NCI-H2107 (cell line): ENCODE data around the gene CES3.
"Not testable (repeated sequence)": the region's sequence is repeated elsewhere in the genome, so short reads cannot be mapped to it uniquely, and the experiment has no call there.

Experiments
- DNase-seq: peaks from one replicate; lab custom pipeline; 2025; lab: John Stamatoyannopoulos, UW

The CES3 gene

DNA sequence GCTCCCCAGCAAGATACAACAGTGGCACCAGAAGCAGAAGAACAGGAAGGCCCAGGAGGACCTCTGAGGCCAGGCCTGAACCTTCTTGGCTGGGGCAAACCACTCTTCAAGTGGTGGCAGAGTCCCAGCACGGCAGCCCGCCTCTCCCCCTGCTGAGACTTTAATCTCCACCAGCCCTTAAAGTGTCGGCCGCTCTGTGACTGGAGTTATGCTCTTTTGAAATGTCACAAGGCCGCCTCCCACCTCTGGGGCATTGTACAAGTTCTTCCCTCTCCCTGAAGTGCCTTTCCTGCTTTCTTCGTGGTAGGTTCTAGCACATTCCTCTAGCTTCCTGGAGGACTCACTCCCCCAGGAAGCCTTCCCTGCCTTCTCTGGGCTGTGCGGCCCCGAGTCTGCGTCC, 11.9 kb downstream of the CES3 start:
- no peak for DNase-seq

DNA sequence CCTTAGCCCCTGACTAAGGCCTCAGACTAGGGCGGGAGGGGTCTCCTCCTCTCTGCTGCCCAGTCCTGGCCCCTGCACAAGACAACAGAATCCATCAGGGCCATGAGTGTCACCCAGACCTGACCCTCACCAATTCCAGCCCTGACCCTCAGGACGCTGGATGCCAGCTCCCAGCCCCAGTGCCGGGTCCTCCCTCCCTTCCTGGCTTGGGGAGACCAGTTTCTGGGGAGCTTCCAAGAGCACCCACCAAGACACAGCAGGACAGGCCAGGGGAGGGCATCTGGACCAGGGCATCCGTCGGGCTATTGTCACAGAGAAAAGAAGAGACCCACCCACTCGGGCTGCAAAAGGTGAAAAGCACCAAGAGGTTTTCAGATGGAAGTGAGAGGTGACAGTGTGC, 12.7 kb downstream of the CES3 start:
- DNase-seq: no peak

DNA sequence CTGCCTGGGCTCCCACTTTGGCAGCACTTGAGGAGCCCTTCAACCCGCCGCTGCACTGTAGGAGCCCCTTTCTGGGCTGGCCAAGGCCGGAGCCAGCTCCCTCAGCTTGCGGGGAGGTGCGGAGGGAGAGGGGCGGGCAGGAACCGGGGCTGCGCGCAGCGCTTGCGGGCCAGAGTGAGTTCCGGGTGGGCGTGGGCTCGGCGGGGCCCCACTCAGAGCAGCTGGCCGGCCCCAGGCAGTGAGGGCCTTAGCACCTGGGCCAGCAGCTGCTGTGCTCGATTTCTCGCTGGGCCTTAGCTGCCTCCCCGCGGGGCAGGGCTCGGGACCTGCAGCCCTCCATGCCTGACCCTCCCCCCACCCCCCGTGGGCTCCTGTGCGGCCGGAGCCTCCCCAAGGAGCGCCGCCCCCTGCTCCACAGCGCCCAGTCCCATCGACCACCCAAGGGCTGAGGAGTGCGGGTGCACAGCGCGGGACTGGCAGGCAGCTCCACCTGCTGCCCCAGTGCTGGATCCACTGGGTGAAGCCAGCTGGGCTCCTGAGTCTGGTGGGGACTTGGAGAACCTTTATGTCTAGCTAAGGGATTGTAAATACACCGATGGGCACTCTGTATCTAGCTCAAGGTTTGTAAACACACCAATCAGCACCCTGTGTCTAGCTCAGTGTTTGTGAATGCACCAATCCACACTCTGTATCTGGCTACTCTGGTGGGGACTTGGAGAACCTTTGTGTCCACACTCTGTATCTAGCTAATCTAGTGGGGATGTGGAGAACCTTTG, 13.3 kb downstream of the CES3 start:
- DNase-seq: not testable (repeated sequence)

DNA sequence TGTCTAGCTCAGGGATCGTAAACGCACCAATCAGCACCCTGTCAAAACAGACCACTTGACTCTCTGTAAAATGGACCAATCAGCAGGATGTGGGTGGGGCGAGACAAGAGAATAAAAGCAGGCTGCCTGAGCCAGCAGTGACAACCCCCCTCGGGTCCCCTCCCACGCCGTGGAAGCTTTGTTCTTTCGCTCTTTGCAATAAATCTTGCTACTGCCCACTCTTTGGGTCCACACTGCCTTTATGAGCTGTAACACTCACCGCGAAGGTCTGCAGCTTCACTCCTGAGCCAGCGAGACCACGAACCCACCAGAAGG, 13.8 kb downstream of the CES3 start:
- not testable (repeated sequence) for DNase-seq

DNA sequence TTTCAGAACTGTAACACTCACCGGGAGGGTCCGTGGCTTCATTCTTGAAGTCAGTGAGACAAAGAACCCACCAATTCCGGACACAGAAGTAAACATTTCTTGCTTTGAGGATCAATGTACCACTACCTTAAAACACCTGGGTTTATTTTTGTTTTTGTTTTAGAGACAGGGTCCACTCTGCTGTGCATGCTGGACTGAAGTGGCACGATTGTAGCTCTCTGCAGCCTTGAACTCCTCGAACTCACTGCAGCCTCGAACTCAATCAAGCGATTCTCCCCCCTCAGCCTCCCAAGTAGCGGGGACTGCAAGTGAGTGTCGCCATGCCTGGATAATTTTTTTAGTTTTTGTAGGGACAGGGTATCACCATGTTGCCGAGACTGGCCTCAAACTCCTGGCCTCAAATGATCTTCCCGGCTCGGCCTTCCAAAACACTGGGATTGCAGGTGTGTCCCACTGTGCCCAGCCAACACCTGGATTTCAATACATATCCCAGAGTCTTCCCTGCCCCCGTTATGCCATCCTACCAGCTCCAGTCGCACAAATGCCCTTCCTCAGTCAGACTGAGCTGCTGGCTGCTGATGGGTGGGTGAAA, 14.3 kb downstream of the CES3 start:
- DNase-seq: no peak

DNA sequence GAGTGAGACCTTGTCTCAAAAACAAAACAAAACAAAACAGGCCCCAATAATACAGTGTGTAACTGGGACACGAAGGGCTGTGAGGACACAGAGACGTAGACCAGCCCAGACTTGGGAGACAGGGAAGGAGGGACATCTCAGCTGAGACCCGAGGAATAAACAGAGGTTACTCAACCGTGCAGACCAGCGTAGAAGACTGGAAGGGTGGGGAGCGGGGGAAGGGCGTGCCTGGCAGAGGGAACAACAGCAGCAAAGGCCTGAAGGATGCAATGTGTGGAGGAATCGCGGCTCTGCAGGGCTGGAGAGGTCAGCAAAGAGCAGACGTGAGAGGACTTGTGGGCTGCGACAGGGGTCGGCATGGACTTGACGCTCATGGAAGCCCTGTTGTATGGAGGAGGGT, 15.7 kb downstream of the CES3 start:
- DNase-seq: no peak

DNA sequence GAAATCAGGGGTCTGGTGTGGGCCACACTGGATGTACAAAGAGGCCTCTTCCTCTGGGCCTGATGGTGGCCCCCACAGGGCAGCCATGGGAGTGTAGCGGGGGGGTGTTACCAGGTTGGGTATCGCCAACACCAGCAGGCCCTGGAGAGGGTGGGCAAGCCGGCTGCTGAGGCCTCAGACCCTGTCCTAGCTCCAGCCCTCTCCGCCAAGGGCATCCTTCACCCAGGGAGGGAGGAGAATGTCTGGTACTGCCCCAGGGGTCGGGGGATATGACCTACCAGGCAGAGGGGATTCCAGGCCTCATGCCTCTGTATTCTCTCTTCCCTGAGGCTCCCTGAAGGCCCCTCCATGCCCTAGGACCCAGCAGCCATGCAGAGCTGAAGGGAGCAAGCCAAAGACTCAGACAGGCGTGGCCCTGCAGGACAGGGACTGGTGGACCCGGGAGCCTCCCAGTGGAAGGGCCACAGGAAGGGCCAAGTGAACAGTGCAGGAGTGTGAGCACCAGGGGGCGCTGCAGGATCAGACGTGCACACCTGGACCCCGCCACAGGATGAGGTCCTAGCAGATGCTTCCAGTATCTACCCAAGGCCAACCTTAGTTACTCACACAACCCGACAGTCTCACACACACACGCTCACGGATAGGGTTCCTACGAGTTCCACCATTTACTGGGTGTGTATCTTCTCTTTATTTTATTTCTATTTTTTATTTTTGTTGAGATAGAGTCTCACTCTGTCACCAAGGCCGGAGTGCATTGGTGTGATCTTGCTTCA, 16.5 kb downstream of the CES3 start:
- peak; percentile 46 for DNase-seq

DNA sequence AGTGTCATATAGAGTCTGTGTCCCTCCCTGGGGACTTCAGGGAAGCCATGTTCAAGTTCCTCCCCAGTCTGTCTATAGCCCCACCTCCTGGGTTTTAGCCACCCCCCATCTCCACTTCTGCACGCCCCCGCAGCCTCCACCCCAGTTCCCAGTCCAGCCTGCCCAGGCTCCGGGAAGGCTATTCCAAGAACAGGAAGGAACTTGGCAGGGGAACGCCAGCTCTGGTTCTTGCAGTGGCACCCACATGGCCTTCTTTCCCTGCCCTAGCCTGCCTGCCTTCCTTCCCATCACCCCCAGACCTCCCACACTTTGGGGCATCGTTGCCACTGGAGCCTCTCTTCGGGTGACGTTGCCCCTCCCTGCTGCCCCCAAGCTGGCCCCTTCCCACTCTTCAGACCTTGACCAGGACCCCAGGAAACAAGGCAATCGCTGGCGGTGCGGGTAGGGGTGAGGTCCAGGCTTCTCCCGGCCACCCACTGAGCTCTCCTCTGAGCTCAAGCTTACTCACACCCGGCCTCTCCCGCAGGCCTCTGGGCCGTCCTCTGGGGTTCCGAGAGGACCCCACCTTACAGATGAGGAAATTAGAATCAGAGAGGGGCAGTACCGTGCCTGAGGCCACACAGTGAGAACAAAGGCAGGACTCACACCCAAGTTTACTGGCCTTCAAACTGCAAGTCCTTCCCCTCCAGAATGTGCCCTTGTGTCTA, 18.1 kb downstream of the CES3 start:
- DNase-seq: no peak

DNA sequence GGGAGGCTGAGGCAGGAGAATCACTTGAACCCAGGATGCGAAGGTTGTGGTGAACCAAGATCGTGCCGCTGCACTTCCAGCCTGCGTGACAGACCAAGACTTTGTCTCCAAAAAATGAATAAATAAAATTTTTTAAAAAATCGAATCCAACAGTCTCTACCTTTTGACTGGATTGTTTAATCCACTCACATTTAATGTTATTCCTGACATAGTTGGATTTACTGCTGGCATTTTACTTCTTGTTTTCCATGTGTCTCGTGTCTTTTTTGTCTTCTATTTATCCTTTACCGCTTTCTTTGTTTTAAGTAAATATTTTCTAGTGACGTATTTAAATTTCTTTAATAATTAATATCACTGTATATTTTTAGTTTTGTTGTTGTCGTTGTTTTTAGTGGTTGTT, 22.0 kb downstream of the CES3 start:
- no peak for DNase-seq

DNA sequence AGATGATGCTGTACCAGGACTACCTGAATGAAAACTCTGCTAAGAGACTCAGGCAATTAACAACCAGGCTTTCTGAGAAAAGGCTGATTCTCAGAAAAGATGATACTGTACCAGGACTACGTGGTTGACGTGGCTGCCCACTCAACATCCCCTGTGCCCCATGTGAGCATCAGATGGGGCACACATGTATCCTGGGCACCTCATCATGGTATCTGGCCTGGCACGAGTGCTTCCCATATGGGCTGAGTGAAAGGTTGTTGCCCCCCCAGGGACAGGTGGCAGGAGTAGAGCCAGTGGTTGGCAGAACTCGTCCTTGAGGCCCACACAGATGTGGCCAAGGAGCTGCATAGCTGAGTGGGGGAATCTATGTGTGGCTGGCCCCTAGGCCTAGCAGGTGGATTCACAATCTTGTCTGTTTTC, 23.8 kb downstream of the CES3 start:
- DNase-seq: no peak

DNA sequence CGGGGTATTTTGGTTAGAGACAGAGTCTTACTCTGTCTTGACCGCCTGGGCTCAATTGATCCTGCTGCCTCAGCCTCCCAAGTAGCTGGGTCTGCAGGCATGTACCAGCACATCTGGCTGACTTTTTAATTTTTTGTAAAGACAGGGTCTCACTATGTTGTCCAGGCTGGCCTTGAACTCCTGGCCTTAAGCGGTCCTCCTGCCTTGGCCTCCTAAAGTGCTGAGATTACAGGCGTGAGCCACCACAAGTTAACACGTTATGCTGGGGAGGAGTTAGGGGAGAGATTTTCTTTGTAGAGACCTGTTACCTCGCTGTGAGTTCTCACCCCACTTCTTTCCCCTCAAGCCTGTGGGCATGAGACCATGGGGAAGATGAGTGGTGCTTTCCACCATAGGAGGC, 25.5 kb downstream of the CES3 start:
- no peak for DNase-seq

DNA sequence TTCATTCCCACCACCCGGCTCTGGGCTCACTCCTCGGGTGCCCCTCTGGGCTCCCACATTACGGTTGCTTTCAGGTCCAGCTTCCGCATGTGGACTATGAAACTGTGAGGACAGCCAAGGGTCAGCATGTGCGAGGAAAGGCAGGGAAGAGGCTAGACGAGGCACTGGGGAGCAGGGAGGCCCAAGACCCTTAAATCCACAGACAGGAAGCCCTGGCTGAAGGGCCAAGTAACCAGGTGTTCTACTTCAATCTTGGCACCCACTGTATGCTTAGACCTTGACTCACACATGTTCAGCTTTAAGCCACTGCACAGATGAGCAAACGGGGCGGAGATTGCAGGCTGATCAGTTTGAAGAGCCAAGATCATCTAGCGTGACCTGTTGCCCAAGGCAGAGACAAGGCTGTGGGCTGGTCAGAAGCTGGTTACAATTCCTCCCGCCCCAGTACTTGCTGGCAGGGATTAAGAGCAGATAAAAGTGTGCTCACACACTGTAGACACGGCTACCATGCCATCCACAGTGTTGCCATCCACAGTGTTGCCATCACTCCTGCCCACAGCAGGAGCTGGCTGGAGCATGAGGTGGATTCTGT, 27.2 kb downstream of the CES3 start, which contains the start of gene CES4A:
Gene CES4A (plus strand): TSS at position 393 of the 592 bp plus-strand sequence. CDS start 184 bp downstream, at position 577.
- no peak for DNase-seq

DNA sequence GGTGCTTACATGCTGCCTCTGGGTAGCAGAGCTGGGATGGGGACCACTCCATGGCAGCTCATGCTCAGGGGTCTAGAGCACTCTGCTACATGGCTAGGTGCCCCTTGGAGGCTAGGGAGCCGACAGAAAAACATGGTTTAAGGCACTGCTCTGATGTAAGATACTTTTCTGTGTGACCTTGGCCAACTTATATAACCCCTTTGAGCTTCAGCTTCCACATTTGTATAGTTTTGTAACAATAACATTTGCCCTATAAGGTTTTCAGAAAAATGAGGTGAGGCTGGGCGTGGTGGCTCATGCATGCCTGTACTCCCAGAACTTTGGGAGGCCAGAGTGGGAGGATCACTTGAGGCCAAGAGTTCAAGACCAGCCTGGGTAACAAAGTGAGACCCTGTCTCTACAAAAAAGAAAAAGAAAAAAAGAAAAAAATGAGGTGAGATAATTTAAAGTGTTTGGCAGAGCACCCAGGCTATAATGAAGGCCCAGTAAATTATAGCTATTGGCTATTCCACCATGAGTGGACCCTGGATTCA, 30.5 kb downstream of the CES3 start:
- no peak for DNase-seq

DNA sequence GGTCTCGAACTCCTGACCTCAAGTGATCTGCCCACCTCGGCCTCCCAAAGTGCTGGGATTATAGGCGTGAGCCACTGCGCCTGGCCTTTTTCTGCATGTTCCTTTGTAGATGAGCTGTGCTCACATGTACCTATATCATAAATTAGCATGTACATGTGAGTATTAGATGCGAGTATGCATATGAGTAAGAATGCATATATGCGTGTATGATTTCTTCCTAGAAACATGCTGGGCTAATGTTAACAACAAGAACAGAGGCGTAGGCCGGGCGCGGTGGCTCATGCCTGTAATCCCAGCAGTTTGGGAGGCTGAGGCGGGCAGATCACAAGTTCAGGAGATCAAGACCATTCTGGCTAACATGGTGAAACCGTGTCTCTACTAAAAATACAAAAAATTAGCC, 32.5 kb downstream of the CES3 start:
- DNase-seq: not testable (repeated sequence)

DNA sequence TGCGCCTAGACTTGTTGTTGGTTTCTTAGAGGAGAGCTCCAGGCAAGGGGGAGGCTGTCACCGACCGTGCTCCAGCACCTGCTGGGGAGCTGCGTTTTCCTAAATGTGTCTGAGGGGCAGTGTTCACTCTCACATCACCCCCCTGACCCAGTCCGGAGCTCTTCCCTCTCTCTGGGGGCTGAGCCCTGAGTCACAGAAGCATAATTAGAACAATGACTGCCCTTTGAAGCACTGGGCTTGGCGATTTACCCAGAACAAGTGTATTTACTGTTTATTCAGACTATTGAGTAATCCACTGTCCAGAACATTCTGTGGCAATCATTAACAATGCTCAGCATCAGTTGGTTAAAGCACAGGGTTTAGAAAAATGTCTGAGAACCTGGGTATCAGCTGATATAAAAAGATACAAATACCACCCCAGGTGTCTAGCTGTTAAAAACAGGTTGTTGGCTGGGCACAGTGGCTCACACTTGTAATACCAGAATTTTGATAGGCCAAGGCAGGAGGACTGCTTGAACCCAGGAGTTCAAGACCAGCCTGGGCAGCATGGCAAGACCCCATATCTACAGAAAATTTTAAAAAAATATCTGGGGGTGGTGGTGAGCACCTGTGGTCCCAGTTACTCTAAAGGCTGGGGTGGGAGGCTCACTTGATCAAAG, 35.4 kb downstream of the CES3 start:
- DNase-seq: no peak

DNA sequence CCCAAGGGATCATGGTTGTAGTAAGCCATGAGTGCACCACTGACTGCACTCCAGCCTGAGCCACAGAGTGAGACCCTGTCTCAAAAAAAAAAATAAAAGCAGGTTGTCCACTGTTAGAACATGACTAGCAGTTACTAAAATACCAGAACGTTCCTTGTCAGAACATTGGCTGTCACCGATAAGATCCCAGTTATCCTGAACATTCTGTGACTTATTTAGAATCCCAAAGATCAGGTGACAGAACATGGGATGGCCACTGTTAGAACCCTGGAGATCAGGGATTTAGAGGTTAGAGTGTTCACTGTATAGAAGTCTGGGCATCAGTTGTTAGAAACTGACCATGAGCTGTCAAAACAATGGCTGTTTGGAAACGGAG, 35.9 kb downstream of the CES3 start:
- no peak for DNase-seq

DNA sequence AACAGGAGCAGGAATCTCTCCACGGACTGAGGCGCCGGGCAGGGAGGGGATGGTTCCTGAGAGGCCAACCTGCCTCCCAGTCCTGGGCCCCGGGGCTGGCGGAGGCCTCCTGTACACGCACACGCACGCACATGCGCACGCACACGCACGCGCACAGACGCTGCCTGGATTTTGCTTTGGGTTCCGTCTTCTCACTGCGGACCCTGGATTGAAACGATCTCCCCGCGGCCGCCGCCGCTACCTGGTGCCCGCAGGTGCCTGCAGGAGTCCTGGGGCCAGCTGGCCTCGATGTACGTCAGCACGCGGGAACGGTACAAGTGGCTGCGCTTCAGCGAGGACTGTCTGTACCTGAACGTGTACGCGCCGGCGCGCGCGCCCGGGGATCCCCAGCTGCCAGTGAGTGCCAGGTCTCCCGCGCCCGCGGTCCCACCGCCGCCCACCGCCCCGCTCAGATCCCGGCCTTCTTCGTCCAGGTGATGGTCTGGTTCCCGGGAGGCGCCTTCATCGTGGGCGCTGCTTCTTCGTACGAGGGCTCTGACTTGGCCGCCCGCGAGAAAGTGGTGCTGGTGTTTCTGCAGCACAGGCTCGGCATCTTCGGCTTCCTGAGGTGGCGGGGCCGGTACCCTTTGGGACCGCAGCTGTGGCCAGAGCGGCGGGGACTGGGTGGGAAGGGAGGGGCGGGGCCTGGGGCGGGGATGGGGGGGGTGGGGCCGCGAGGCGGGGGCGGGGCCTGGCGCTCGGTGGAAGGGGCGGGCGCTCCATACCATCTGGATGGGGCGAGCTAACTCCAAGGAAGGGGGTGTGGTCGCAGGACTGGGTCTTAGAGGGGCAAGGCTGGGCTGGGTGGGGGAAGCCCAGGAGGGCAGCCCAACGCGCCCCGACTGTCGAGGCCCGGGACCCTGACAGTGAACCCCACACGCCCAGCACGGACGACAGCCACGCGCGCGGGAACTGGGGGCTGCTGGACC, 39.6 kb downstream of the CES3 start:
- DNase-seq: peak; percentile 24

DNA sequence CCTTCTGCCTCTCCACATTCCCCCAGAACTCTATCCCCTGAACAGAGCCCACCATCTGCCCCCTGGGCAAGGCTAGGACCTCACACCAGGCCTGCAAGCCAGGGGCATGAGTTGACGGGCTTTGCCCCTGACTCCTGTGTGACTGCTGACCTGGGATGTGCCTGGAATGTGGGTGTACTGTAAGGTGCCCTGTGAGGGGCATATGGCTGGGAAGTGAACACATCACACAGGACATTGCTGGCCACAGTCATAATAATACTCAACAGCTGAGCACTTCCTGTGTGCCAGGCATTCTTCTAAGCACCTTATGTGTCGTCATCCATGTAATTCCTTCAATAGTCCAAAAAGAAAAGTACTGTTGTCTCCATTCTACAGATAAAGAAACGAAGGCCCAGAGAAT, 40.7 kb downstream of the CES3 start:
- no peak for DNase-seq

DNA sequence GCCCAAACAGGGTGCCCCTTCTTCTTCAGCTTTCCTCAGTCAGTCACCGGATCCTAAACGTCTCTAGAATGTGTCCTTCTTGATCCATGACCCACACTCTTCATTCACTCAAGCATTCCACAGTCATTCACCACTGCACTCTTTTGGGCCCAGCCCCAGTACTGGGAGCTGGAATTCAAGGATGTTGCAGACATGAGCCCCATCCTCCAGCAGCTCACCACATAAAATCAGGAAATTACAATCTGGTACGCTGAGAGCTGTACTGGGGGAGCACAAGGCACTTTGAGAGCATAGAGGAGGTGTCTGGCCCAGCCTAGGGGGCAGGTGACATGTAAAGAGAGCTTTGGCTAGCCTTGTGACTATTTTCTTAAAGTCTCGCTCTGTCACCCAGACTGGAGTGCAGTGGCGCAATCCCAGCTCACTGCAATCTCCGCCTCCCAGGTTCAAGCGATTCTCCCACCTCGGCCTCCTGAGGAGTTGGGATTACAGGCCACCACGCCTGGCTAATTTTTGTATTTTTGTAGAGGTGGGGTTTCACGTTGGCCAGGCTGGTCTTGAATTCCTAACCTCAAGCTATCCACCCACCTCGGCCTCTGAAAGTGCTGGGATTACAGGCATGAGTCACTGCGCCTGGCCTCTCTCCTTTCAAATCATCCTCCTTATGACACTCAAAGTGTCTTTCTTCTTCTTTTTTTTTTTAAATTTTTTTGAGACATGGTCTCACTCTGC, 46.0 kb downstream of the CES3 start:
- no peak for DNase-seq

DNA sequence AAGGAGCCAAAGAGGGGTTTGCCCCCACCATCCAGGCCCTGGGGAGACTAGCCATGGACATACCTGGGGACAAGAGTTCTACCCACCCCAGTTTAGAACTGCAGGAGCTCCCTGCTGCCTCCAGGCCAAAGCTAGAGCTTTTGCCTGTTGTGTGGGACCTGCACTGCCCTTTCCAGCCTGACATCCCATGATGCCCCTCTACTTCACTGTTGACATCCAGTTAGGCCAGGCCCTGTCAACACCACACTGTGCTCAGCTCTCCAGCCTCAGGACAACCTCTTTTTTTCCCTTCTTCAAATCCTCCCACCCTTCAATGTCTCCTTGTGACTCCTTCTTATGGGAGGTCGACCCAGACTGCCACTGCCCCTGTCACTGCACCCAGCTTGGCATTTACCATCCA, 48.1 kb downstream of the CES3 start:
- DNase-seq: no peak
